ENCODE measurements around the gene MREG.
"Not testable (repeated sequence)": the region's sequence is repeated elsewhere in the genome, so short reads cannot be mapped to it uniquely, and the experiment has no call there.

MREG gene

DNA sequence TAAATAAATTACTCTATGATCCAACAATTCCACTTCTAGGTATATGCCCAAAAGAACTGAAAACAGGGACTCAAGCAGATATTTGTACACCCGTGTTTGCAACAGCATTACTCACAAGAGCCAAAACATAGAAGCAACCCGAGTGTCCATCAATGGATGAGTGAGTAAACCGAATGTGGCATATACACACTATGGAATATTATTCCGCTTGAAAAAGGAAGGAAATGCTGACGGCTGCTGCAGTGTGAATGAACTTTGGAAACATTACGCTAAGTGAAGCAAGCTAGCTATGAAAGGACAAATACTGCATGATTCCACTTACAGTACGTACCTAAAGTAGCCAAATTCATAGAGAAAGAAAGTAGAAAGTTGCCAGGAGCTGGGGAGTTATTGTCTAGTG lies 32.2 kb downstream of the MREG start:
- no peak for DNase-seq (ENCODE audit: low read depth)
- H3K4me3 ChIP-seq (ENCODE audit: low read length) = no peak overlapping the region

DNA sequence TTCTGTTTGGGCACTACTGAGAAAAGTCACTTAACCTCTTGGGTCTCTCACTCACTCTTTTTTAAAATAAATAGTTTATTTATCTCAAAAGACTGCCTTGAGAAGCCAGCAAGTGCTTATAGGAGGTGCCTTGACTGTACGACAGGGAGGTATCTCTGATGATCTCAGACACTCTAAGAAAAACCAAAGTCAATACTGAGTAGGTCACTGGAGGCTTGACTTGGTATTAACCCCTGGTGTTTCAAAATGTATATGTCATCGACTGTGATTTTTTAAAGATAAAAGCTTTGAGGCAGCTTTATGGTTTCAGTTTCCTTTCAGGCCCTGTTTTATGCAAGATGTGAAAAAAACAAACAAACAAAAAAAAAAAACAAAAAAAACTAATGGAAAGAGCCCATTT lies 33.7 kb downstream of the MREG start:
- no peak overlapping the region for H3K4me3 ChIP-seq (ENCODE audit: low read length)
- no peak for DNase-seq (ENCODE audit: low read depth)
- TF ChIP-seq, protein P1, sequence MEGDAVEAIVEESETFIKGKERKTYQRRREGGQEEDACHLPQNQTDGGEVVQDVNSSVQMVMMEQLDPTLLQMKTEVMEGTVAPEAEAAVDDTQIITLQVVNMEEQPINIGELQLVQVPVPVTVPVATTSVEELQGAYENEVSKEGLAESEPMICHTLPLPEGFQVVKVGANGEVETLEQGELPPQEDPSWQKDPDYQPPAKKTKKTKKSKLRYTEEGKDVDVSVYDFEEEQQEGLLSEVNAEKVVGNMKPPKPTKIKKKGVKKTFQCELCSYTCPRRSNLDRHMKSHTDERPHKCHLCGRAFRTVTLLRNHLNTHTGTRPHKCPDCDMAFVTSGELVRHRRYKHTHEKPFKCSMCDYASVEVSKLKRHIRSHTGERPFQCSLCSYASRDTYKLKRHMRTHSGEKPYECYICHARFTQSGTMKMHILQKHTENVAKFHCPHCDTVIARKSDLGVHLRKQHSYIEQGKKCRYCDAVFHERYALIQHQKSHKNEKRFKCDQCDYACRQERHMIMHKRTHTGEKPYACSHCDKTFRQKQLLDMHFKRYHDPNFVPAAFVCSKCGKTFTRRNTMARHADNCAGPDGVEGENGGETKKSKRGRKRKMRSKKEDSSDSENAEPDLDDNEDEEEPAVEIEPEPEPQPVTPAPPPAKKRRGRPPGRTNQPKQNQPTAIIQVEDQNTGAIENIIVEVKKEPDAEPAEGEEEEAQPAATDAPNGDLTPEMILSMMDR (IDR thresholded peaks at IDR 0.05; ENCODE audit: insufficient read depth, low read depth, low read length, missing control alignments) = no peak

More for the DNA sequence above, 32.2 kb downstream of the MREG start:
- TF ChIP-seq, protein P1 (IDR thresholded peaks at IDR 0.05; ENCODE audit: insufficient read depth, low read depth, low read length, missing control alignments) = no peak

DNA sequence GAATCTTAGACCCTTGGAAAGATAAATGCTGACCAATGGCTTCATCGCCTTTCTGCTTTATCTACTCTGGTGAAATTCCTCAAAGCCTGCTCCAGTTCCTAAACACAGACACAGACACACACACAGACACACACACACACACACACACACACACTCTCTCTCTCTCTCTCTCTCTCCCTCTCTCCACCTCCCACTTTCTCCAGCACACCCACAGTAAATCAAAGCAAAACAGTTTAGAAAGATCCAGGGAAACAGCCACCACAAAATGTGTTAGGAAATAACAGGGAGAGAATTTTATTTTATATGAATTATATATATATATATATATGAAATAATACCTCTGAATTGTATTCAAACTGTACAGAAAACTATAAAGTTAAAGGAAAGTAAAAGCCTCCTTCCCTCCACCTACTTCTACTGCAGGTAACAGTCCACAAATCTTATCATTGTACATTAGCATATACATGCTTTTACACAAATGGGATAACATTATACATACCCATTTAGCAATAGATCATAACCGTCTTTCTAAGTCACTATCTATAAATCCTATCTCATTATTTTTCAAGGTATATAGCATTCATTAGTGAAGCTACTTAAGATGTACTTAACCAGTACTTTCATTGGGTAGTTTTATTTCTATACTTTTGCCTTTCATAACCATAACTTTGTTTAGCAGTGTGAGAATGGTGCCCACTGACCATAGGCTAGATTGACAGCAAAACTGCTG lies 38.5 kb downstream of the MREG start:
- no peak for DNase-seq (ENCODE audit: low read depth)
- H3K4me3 ChIP-seq (ENCODE audit: low read length) = no peak overlapping the region
- TF ChIP-seq, protein P1 (IDR thresholded peaks at IDR 0.05; ENCODE audit: insufficient read depth, low read depth, low read length, missing control alignments) = no peak

DNA sequence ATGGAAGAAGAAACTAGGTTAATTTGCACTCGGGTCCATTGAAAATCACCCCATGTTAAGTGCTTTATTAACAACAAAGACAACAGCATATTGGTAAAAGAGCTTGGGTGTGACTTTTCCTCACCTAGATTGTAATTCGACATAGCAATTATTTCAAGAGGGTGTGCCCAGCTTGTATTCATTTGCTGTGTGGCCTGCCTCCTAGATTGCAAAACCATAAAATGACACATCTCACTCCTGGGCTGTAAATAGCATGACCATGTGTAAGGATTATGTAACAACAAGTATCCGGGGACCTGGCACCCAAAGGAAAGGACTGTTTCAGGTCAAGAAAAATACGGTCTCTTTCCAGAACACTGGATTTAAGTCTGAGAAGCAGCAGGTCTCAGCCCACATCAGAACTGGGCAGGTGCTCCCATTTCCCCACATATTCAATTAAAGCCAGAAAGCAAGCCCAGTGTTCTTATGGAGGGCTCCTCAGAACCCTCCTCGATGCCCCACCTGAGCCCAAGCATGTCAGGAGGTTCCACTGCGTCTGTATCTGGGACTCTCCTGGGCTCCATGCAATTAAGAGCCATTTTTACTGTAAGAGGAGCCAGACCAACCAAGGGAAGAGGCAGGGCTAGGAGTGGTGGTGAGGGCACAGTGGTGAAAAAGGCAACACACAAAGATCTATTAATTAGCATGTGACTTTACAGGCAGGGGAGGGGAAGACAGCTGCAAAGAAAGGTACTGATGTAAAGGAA lies 39.2 kb downstream of the MREG start:
- DNase-seq (ENCODE audit: low read depth) = peak; percentile 94
- no peak overlapping the region for H3K4me3 ChIP-seq (ENCODE audit: low read length)
- TF ChIP-seq, protein P1 (IDR thresholded peaks at IDR 0.05; ENCODE audit: insufficient read depth, low read depth, low read length, missing control alignments) = no peak

DNA sequence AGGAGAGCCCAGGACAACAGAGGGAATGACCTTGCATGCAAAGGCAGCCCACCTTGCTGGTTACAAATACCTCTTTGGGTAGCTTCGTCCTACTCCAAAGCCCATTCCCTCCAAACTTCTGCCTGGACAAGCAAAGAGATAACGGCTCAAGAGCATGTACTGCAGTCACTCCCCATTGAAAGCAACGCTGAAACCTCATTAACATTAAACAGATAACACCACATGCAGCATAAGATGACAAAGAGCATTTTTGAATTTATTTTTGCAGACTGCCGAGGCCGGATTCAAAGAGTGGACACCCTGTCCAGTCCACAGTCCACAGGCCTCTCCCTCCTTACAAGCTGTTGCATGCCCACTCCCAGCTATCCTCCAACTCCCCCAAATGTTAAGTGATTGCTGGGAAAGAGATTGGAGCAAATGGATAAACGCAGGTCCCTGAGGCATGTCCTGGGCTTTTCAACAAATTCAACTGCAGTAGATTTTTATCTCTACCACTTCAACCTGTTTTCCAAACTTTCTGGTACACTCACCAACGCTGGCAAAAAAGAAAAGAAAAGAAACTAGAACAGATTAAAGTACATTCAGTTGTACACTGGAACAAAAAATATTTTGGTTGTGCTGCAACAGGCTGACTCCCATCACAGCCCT lies 40.1 kb downstream of the MREG start:
- H3K4me3 ChIP-seq (ENCODE audit: low read length) = no peak overlapping the region
- DNase-seq (ENCODE audit: low read depth) = no peak
- TF ChIP-seq, protein P1 (IDR thresholded peaks at IDR 0.05; ENCODE audit: insufficient read depth, low read depth, low read length, missing control alignments) = no peak

DNA sequence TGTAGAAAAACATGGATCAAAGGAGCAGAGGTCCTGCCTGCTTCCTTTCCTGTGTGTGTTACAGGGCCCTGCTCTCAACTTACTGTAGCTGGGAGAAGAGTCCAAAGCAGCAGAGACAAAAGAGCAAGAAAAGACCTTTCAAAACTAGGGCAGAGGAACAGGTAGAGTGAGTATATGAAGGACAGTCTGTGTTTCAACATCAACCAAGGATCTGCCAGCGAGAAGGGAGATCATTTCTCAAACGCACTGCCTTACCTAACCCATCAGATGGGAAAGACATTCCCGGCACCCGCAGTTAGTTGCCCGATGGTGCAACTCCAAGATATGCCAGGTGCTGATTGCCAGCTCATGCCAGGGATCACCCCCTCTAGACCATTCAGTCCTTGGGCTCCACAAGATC lies 41.7 kb downstream of the MREG start:
- no peak overlapping the region for H3K4me3 ChIP-seq (ENCODE audit: low read length)
- TF ChIP-seq, protein P1 (IDR thresholded peaks at IDR 0.05; ENCODE audit: insufficient read depth, low read depth, low read length, missing control alignments) = no peak
- DNase-seq (ENCODE audit: low read depth) = peak; percentile 50

DNA sequence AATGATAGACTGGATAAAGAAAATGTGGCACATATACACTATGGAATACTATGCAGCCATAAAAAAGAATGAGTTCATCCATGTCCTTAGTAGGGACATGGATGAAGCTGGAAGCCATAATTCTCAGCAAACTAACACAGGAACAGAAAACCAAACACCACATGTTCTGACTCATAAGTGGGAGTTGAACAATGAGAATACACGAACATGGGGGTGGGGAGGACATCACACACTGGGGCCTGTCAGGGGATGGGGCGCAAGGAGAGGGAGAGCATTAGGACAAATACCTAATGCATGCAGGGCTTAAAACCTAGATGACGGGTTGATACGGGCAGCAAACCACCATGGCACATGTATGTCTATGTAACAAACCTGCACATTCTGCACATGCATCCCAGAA lies 42.5 kb downstream of the MREG start:
- not testable (repeated sequence) for H3K4me3 ChIP-seq (ENCODE audit: low read length); DNase-seq (ENCODE audit: low read depth)
